Measurements from ENCODE around the gene FRMD4A.

Gene FRMD4A

GRCh38 chr10:13842117-13842516, 488.6 kb downstream of the FRMD4A start:
- TF ChIP-seq RAD21 (IDR thresholded peaks at IDR 0.05; ENCODE audit: low read depth) (no peak), TCF12 (IDR thresholded peaks at IDR 0.05; ENCODE audit: low read depth) (no peak), EP300 (IDR thresholded peaks at IDR 0.05; ENCODE audit: borderline replicate concordance) (no peak), ZBTB7A (IDR thresholded peaks at IDR 0.05; ENCODE audit: low read depth) (no peak), TAF1 (IDR thresholded peaks at IDR 0.05; ENCODE audit: low read depth) (no peak), CREB1 (IDR thresholded peaks at IDR 0.05; ENCODE audit: low read depth) (no peak), EGR1 (IDR thresholded peaks at IDR 0.05) (no peak), NFIC (IDR thresholded peaks at IDR 0.05) (no peak), FOXM1 (IDR thresholded peaks at IDR 0.05; ENCODE audit: borderline replicate concordance, low read depth) (no peak), YY1 (IDR thresholded peaks at IDR 0.05; ENCODE audit: low read depth) (no peak), REST (IDR thresholded peaks at IDR 0.05; ENCODE audit: low read depth) (no peak), MAX (IDR thresholded peaks at IDR 0.05) (no peak), USF1 (IDR thresholded peaks at IDR 0.05) (no peak), CEBPB (IDR thresholded peaks at IDR 0.05) (no peak), TEAD4 (IDR thresholded peaks at IDR 0.05) (no peak)

- no peak for TF ChIP-seq EGR1 (IDR thresholded peaks at IDR 0.05)
- no peak for TF ChIP-seq CEBPB (IDR thresholded peaks at IDR 0.05)
- no peak for TF ChIP-seq RAD21 (IDR thresholded peaks at IDR 0.05; ENCODE audit: low read depth)
- no peak for TF ChIP-seq TEAD4 (IDR thresholded peaks at IDR 0.05)
- TF ChIP-seq NFIC (IDR thresholded peaks at IDR 0.05): no peak
- no peak for TF ChIP-seq CREB1 (IDR thresholded peaks at IDR 0.05; ENCODE audit: low read depth)
- no peak for TF ChIP-seq EP300 (IDR thresholded peaks at IDR 0.05; ENCODE audit: borderline replicate concordance)
- no peak for TF ChIP-seq YY1 (IDR thresholded peaks at IDR 0.05; ENCODE audit: low read depth)
- TF ChIP-seq USF1 (IDR thresholded peaks at IDR 0.05): no peak
- TF ChIP-seq TAF1 (IDR thresholded peaks at IDR 0.05; ENCODE audit: low read depth): no peak
- TF ChIP-seq MAX (IDR thresholded peaks at IDR 0.05): no peak
- no peak for TF ChIP-seq REST (IDR thresholded peaks at IDR 0.05; ENCODE audit: low read depth)
- no peak for TF ChIP-seq TCF12 (IDR thresholded peaks at IDR 0.05; ENCODE audit: low read depth)
- no peak for TF ChIP-seq FOXM1 (IDR thresholded peaks at IDR 0.05; ENCODE audit: borderline replicate concordance, low read depth)
- TF ChIP-seq ZBTB7A (IDR thresholded peaks at IDR 0.05; ENCODE audit: low read depth): no peak
These were observed 490.7 kb downstream of the FRMD4A start for GRCh38 chr10:13840036-13840435.

GRCh38 chr10:13839430-13839990, 491.2 kb downstream of the FRMD4A start:
- TF ChIP-seq FOXM1 (IDR thresholded peaks at IDR 0.05; ENCODE audit: borderline replicate concordance, low read depth): no peak
- no peak for TF ChIP-seq TAF1 (IDR thresholded peaks at IDR 0.05; ENCODE audit: low read depth)
- no peak for TF ChIP-seq CEBPB (IDR thresholded peaks at IDR 0.05)
- no peak for TF ChIP-seq EGR1 (IDR thresholded peaks at IDR 0.05)
- TF ChIP-seq CREB1 (IDR thresholded peaks at IDR 0.05; ENCODE audit: low read depth): no peak
- no peak for TF ChIP-seq ZBTB7A (IDR thresholded peaks at IDR 0.05; ENCODE audit: low read depth)
- TF ChIP-seq RAD21 (IDR thresholded peaks at IDR 0.05; ENCODE audit: low read depth): no peak
- TF ChIP-seq USF1 (IDR thresholded peaks at IDR 0.05): no peak
- TF ChIP-seq EP300 (IDR thresholded peaks at IDR 0.05; ENCODE audit: borderline replicate concordance): no peak
- no peak for TF ChIP-seq TCF12 (IDR thresholded peaks at IDR 0.05; ENCODE audit: low read depth)

- TF ChIP-seq TEAD4 (IDR thresholded peaks at IDR 0.05) (no peak), CEBPB (IDR thresholded peaks at IDR 0.05) (no peak), REST (IDR thresholded peaks at IDR 0.05; ENCODE audit: low read depth) (no peak), FOXM1 (IDR thresholded peaks at IDR 0.05; ENCODE audit: borderline replicate concordance, low read depth) (no peak), CREB1 (IDR thresholded peaks at IDR 0.05; ENCODE audit: low read depth) (no peak), ZBTB7A (IDR thresholded peaks at IDR 0.05; ENCODE audit: low read depth) (no peak), YY1 (IDR thresholded peaks at IDR 0.05; ENCODE audit: low read depth) (no peak)
These were observed 491.7 kb downstream of the FRMD4A start for GRCh38 chr10:13839030-13839429.

Data from Ishikawa (cell line).